ENCODE results near the gene TMEM217.

The TMEM217 gene

GRCh38 chr6:37177935-37178517 is 79.9 kb downstream of the TMEM217 start:
- DNase-seq = no peak

GRCh38 chr6:37177077-37177934 is 80.6 kb downstream of the TMEM217 start:
- peak; percentile 35 for DNase-seq

DNA sequence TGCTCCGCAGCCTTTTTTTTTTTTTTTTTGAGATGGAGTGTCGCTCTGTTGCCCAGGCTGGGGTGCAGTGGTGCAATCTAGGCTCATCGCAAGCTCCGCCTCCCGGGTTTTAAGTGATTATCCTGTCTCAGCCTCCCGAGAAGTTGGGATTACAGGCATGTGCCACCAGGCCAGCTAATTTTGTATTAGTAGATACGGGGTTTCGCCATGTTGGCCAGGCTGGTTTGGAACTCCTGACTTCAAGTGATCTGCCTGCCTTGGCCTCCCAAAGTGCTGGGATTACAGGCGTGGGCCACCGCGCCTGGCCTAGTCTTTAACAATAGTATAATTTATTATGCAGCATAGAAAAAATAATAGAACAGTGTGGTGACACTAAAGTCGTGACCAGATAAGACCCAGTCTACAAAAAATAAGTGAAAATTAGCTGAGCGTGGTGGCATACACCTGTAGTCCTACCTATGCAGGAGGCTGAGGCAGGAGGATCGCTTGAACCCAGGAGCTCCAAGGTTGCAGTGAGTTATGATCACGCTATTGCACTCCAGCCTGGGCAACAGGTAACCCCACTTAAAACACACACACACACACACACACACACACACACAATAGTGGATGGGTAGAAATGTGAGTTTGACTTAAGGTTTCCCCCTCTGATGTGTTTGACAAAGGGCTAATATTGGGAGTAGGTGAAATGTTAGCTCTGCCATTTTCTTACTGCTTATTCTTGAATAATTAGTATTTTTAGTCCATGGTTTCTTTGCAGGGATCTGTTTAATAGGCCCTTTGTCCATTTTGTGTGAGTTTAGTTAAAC is 81.5 kb downstream of the TMEM217 start:
- no peak for DNase-seq

- DNase-seq = peak; percentile 44
Observed at GRCh38 chr6:37175332-37176267, 82.3 kb downstream of the TMEM217 start.

DNA sequence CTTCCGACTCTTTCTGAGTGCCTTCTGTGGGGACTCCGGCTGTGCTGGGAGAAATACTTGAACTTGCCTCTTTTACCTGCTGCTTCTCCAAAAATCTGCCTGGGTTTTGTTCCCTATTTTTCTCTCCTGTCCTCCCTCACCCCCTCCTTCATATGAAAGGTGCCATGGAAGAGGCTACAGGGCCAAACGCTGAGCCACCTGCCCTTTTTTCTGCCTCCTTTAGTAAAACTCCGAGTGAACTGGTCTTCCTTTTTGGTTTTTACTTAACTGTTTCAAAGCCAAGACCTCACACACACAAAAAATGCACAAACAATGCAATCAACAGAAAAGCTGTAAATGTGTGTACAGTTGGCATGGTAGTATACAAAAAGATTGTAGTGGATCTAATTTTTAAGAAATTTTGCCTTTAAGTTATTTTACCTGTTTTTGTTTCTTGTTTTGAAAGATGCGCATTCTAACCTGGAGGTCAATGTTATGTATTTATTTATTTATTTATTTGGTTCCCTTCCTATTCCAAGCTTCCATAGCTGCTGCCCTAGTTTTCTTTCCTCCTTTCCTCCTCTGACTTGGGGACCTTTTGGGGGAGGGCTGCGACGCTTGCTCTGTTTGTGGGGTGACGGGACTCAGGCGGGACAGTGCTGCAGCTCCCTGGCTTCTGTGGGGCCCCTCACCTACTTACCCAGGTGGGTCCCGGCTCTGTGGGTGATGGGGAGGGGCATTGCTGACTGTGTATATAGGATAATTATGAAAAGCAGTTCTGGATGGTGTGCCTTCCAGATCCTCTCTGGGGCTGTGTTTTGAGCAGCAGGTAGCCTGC is 83.2 kb downstream of the TMEM217 start:
- no peak for DNase-seq

DNA sequence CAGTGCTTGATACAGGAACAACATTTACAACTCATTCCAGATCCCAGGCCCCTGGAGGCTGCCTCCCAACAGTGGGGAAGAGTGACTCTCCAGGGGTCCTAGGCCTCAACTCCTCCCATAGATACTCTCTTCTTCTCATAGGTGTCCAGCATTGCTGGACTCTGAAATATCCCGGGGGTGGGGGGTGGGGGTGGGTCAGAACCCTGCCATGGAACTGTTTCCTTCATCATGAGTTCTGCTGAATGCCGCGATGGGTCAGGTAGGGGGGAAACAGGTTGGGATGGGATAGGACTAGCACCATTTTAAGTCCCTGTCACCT is 83.8 kb downstream of the TMEM217 start:
- DNase-seq = no peak

DNA sequence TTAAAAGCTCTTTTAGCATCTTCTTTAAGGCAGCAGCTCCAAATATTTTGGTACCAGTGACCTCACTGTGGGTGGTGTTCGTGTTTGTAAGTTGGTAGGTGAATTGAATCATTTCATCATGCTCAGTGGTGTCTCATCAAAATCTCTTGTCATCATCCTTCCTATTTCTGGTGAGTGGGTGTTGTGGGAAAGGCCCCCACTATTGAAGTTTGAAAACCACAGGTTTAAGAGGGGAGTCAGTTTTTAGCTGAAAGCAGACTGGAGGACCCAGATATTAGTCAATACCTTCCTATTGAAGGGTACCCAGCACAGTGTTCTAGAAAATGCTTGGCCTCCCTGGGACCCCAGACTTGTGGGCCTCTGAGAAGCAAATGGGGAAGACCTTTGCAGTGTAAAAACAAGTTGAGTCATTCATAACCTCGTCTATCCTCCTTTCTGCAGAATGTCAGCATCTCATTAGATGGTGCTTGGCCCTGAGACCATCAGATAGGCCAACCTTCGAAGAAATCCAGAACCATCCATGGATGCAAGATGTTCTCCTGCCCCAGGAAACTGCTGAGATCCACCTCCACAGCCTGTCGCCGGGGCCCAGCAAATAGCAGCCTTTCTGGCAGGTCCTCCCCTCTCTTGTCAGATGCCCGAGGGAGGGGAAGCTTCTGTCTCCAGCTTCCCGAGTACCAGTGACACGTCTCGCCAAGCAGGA is 84.3 kb downstream of the TMEM217 start:
- DNase-seq = peak; percentile 87

DNA sequence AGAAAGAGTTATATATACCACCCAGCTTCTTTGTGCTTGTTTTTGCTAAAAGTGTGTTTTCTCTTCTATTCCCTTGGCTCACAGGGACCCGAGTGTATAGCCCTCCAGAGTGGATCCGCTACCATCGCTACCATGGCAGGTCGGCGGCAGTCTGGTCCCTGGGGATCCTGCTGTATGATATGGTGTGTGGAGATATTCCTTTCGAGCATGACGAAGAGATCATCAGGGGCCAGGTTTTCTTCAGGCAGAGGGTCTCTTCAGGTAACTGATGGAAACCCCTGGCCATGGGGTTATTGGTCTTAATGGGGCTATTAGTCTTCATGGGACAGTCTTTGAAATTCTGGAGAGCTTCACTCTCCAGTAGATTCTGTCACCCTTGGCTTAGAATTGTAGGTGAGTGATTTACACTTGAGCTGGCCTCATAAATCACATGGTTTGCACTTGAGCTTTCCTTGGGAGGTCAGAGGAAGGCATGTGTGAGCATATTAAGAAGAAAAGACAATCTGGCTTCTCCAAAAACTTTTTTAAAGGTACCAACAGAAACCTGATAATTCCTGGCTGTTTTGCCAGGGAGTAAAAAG is 84.9 kb downstream of the TMEM217 start:
- no peak for DNase-seq

DNA sequence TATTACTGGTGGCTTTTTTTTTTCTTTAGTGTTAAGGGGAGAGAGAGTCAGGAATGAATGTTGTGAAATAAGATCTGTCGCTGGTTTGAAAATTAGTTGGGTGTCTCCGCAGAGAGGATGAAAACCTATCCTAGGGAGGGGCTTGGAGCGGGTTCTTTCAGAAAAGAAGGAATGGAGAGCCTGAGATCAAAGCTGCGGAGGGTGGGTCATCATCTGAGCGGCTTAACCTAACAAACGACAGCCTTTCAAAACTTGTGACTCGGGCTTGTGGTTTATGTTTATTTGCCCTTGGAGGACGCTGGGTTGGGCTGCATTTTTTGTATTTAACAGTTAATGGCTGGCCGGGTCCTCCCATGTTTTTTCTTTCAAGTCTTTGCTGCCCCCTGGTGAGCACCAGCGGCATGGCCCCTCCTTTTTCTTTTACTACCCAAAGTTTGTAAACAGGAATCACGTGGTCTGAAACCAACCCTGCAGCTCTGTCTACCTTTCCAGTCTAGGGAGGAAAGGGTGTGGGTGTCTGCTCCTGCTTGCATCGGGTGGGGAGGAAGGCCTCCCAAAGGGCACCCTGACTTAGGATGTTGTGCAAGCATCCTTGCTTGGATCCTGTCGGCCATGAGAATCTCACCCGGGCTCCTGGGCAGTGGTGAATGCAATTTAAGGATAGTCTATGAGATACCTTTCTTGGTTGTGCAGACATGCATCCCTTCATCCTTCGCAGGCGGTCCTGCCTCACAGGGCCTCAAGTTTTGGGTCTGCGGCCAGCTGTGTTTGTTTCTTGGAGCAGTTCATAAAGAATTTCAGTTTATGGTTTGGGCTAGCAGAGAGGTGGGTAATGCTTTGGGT is 85.8 kb downstream of the TMEM217 start:
- peak; percentile 91 for DNase-seq

GRCh38 chr6:37171201-37171969 is 86.6 kb downstream of the TMEM217 start:
- no peak for DNase-seq

DNA sequence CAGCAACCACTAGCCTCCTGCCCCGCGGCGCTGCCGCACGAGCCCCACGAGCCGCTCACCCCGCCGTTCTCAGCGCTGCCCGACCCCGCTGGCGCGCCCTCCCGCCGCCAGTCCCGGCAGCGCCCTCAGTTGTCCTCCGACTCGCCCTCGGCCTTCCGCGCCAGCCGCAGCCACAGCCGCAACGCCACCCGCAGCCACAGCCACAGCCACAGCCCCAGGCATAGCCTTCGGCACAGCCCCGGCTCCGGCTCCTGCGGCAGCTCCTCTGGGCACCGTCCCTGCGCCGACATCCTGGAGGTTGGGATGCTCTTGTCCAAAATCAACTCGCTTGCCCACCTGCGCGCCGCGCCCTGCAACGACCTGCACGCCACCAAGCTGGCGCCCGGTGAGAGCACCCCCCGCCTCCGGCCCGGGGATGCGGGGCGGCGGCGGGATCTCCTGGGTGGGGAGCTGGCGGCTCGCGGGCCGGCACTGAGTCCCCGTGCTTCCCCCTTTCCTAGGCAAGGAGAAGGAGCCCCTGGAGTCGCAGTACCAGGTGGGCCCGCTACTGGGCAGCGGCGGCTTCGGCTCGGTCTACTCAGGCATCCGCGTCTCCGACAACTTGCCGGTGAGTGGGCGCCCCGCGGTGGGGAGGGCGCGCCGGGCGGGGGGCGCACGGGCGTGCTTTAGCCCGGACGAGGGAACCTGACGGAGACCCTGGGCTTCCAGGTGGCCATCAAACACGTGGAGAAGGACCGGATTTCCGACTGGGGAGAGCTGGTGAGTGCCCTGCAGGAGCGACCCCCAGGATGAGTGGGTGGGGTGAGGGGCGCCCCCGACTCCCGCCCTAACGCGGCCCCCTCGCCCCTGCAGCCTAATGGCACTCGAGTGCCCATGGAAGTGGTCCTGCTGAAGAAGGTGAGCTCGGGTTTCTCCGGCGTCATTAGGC is 87.4 kb downstream of the TMEM217 start:
- DNase-seq = peak; percentile 59

DNA sequence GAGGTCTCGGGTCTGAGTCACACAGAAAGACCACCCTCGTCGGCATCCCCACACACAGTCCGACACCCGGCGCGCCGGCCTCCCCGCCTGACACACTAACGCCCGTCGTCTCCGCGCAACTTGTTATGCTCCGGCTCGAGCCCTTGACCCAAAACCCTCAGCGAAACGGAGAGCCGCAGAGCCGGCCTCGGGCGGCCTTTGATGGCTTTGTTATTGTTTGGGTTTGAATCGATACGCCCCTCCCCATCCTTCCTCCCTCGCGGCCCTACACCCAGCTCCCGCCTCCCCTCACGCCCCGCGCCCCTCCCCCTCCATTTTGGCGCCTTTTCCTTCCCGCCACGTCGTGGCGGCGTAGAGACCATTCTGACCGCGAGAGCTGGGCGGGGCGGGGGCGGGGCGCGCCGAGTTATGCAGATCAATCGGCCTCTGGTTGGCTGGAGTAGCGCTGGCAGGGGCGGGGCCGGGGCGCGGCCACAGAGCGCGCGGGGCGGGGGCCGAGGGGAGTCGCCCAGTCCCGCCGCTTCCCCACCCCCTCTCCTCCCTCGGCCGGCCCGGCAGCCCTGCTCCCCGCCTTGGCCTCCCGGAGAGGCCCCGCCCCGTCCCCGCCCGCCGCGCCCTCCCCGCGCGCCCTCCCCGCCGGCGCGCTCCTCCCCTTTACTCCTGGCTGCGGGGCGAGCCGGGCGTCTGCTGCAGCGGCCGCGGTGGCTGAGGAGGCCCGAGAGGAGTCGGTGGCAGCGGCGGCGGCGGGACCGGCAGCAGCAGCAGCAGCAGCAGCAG is 88.3 kb downstream of the TMEM217 start, which contains the start of gene PIM1:
Gene PIM1 (plus strand): TSS at position 657 of the 777 bp plus-strand sequence. CDS start 424 bp downstream, outside the sequence.
- DNase-seq = peak; percentile 97

DNA sequence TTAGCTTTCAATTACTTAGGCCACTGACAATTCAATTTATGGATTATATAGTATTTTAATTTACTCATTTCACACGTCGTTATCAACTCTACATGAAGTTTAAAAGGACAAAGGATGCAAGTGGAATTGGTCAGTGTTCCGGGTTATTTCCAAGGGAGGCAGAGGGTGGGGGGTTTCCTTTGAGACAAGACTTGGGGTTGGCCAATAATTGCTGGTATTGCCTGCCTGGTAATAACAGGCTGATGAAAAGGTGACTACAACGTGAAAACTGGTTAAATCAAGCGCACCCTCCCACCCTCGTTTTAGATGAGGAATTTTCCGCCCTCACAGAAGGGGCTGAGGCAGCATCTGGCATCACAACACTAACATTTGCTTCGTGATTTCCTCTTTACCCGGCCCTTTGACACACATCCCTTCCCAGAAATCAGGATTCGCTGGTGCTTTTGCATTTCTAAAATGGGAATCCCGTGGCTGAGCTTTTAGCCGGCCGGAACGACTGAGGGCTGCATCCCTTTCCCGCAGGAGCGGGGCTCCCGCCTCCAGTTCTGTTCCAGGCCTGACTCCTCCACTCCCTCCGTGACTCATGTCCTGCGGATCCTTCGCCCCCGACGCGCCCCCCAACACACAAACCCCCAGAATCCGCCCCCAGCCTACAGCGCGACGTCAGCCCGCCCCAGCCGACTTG is 89.0 kb downstream of the TMEM217 start:
- DNase-seq = peak; percentile 81

DNA sequence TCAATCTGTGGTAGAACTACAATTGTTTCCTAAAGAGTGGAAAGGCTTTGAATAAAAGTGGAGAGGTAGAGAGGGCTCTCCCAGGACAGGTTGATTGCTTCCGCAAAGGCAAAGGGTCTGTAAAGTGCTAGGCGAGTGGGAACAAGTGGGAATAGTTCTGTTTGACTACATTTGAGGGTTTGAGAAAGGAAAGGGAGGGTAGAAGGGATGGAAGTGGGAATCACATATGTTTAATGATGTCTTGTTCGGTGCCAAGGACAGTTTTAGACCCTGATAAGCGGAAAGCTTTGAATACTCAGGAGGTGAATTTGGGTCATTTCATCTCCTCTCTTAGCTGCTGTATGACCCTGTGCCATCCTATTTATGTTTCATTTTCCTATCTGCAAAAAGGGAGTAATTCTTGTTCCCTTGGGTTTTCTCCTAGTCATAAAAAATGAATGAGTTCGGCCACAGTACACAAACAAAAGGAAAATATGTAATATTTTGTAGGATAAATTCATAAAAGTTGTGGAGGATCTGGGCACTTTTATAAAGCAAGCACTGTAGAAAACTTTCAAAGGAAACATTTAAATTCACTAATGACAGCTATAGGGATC is 89.7 kb downstream of the TMEM217 start:
- no peak for DNase-seq

DNA sequence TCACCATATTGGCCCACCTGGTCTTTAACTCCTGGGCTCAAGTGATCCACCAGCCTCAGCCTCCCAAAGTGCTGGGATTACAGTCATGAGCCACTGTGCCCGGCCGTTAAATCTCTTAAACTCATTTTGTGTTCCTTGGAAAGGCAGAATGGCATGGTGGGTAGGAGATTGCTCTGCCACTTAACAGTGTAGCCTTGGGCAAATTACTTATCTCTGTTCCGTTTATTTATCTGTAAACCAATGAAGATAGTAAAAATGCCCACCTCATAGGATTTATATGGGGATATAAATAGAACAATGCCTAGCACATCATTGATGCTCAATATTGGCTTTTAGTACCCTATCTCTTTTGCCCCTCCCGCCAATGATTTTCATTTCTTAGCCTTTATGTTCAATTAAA is 95.2 kb downstream of the TMEM217 start:
- no peak for DNase-seq
